ENCODE data around the gene RNF135. TPM values are rescaled to one million over a fixed set of nuclear protein-coding genes. Genes with fewer than 3 reads are reported as not detected.
"Not testable (repeated sequence)": the region's sequence is repeated elsewhere in the genome, so short reads cannot be mapped to it uniquely, and the experiment has no call there.

RNF135 gene, protein sequence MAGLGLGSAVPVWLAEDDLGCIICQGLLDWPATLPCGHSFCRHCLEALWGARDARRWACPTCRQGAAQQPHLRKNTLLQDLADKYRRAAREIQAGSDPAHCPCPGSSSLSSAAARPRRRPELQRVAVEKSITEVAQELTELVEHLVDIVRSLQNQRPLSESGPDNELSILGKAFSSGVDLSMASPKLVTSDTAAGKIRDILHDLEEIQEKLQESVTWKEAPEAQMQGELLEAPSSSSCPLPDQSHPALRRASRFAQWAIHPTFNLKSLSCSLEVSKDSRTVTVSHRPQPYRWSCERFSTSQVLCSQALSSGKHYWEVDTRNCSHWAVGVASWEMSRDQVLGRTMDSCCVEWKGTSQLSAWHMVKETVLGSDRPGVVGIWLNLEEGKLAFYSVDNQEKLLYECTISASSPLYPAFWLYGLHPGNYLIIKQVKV
- polyA plus RNA-seq (2012; ENCODE audit: low read depth, missing spikeins) = 6.9 TPM

DNA sequence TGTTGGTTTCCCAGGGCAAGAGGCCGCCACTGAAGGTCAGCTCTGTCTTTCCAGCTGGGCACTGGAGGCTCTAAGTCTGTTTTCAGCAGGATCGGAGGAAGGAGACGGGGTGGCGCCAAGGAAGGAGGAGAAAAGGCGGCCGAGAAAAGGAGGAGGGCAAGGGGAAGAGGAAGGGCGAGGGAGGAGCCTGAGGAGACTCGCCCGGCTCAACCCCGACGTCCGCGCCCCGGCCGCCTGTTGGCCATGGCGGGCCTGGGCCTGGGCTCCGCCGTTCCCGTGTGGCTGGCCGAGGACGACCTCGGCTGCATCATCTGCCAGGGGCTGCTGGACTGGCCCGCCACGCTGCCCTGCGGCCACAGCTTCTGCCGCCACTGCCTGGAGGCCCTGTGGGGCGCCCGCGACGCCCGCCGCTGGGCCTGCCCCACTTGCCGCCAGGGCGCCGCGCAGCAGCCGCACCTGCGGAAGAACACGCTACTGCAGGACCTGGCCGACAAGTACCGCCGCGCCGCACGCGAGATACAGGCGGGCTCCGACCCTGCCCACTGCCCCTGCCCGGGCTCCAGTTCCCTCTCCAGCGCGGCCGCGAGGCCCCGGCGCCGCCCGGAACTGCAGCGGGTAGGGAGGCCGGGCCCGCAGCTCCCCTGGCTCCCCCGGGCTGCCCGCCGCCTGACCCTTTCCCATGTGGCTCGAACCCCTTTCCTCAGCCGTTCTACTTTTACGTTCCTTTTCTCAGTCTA lies at the start of gene RNF135:
RNF135 (plus strand) TSS at position 209 of the 737 bp plus-strand sequence; CDS start at position 244, 35 bp downstream.
- FAIRE-seq = peak; percentile 89
- TF ChIP-seq TAF1 (IDR thresholded peaks at IDR 0.05; ENCODE audit: low read depth, low read length) = peak; percentile 48; the same call in 1 of the 2 replicates
- TF ChIP-seq POLR2AphosphoS5 (IDR thresholded peaks at IDR 0.05; ENCODE audit: low read depth, low read length) = no peak
- peak; percentile 33; the same call in 1 of the 2 replicates for TF ChIP-seq SPI1 (IDR thresholded peaks at IDR 0.05; ENCODE audit: low read depth, low read length)
- TF ChIP-seq PAX5 (IDR thresholded peaks at IDR 0.05; ENCODE audit: insufficient read depth, low read length, severe bottlenecking) = no peak
- TF ChIP-seq POLR2A (IDR thresholded peaks at IDR 0.05; ENCODE audit: low read depth, low read length) = peak; percentile 55; the same call in 1 of the 2 replicates
- TF ChIP-seq POU2F2 (IDR thresholded peaks at IDR 0.05; ENCODE audit: low read depth, low read length) = 0 out of 2 replicates have a peak, but pooled peaks have one; percentile 11
- DNase-seq (ENCODE audit: insufficient read length, low spot score) = peak; percentile 66

DNA sequence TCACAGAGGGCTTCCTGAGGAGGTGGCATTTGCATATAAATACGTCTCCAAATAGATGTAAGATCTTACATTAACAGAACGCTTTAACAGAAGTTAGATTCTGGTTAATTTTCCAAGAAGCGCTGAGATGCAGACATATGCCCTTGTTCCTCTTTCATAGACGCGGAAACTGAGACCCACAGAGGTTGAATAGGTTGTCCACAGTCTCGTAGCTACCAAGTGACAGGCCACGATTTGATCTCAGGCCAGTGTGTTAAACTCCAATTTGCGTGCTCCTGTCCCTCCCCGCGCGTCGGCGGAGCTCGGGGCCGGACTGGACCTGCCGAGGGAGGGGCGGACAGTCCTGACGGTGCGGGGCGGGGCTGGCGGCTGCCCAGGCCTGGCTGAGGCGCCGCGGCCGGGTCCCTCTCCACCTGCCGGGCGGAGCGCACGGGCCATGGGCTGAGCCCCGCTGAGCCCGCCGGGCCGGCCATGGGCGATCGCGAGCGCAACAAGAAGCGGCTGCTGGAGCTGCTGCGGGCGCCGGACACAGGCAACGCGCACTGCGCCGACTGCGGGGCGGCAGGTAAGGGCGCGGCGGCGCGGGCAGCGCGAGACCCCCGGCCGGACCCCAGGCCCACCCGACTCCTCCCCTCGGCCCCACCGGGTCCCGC lies 49.2 kb upstream of the RNF135 start, which contains the start of gene ADAP2:
ADAP2 (plus strand) TSS at position 402 of the 653 bp plus-strand sequence; CDS start at position 472, 70 bp downstream.
- DNase-seq (ENCODE audit: insufficient read length, low spot score) = peak; percentile 51
- peak; percentile 85 for FAIRE-seq
- TF ChIP-seq POU2F2 (IDR thresholded peaks at IDR 0.05; ENCODE audit: low read depth, low read length) (no peak), SPI1 (IDR thresholded peaks at IDR 0.05; ENCODE audit: low read depth, low read length) (peak; percentile 37)

DNA sequence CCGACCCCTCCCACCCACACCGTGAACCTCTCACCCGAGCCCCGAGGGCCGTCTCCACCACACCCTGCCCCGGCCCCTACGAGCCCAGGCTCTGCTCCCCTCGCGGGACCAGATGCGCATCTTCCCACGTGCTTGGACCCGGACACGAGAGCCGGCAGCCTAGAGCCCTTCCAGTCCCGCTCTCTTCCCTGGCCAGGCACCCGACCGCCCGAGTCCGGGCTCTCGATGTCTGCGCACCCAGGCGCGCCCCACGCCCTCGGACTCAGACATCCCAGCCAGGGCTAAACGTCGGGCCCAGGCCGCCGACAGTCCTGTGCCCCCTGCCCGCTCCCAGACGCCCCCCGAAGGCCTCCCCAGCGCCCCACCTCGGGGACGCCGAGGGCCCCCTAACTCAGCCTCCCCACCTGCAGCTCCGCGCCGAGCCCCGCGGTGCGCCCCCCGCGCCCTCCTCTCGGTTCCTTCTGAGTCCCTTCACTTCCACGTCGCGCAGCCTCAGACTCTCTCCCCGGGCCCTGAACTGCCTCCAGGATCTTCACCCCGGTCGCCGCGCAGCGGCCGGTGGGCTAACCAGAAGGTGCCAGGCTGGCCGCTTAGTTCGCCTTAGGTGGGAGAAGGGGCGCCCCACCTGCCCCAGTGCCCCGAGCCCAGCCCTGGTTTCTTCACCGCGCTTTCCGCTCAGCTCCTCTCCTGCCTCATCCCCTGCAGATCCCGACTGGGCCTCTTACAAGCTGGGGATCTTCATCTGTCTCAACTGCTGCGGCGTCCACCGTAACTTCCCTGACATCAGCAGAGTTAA lies 48.4 kb upstream of the RNF135 start:
- no peak for FAIRE-seq
- TF ChIP-seq POU2F2 (IDR thresholded peaks at IDR 0.05; ENCODE audit: low read depth, low read length) (no peak), SPI1 (IDR thresholded peaks at IDR 0.05; ENCODE audit: low read depth, low read length) (no peak), TAF1 (IDR thresholded peaks at IDR 0.05; ENCODE audit: low read depth, low read length) (no peak), POLR2AphosphoS5 (IDR thresholded peaks at IDR 0.05; ENCODE audit: low read depth, low read length) (no peak), POLR2A (IDR thresholded peaks at IDR 0.05; ENCODE audit: low read depth, low read length) (no peak), PAX5 (IDR thresholded peaks at IDR 0.05; ENCODE audit: insufficient read depth, low read length, severe bottlenecking) (no peak)
- DNase-seq (ENCODE audit: insufficient read length, low spot score) = peak; percentile 50

DNA sequence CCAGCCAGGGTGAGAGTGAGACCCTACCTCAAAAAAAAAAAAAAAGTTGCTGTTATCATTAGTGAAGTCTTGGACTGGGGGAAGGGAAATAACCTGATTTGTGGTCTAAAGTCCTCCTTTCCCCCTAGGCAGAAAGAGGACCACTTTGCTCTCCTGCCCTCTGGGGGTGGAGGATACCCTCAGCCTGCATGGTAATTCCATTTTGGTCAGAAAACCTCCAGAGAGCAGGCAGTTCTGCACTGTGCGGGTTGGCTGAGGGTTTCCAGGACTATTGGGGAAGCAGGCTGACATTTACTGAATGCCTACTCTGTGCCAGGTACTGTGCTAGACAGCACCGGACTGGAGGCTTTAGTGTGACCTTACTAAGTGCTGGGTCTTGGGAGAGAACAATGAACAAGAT lies 46.5 kb upstream of the RNF135 start:
- TF ChIP-seq SPI1 (IDR thresholded peaks at IDR 0.05; ENCODE audit: low read depth, low read length) = no peak
- no peak for TF ChIP-seq TAF1 (IDR thresholded peaks at IDR 0.05; ENCODE audit: low read depth, low read length)
- TF ChIP-seq POU2F2 (IDR thresholded peaks at IDR 0.05; ENCODE audit: low read depth, low read length) = no peak
- no peak for TF ChIP-seq POLR2AphosphoS5 (IDR thresholded peaks at IDR 0.05; ENCODE audit: low read depth, low read length)
- no peak for TF ChIP-seq PAX5 (IDR thresholded peaks at IDR 0.05; ENCODE audit: insufficient read depth, low read length, severe bottlenecking)
- TF ChIP-seq POLR2A (IDR thresholded peaks at IDR 0.05; ENCODE audit: low read depth, low read length) = no peak
- FAIRE-seq (no peak), DNase-seq (ENCODE audit: insufficient read length, low spot score) (no peak)

- DNase-seq (ENCODE audit: insufficient read length, low spot score) (no peak), FAIRE-seq (peak; percentile 55)
- TF ChIP-seq TAF1 (IDR thresholded peaks at IDR 0.05; ENCODE audit: low read depth, low read length) (no peak), SPI1 (IDR thresholded peaks at IDR 0.05; ENCODE audit: low read depth, low read length) (peak; percentile 41)
Observed at GRCh38 chr17:30926516-30926915, 44.3 kb upstream of the RNF135 start.

GRCh38 chr17:30927756-30928155 lies 43.1 kb upstream of the RNF135 start:
- TF ChIP-seq PAX5 (IDR thresholded peaks at IDR 0.05; ENCODE audit: insufficient read depth, low read length, severe bottlenecking) (no peak), SPI1 (IDR thresholded peaks at IDR 0.05; ENCODE audit: low read depth, low read length) (no peak), POU2F2 (IDR thresholded peaks at IDR 0.05; ENCODE audit: low read depth, low read length) (no peak), TAF1 (IDR thresholded peaks at IDR 0.05; ENCODE audit: low read depth, low read length) (no peak), POLR2AphosphoS5 (IDR thresholded peaks at IDR 0.05; ENCODE audit: low read depth, low read length) (no peak), POLR2A (IDR thresholded peaks at IDR 0.05; ENCODE audit: low read depth, low read length) (no peak)
- no peak for FAIRE-seq
- DNase-seq (ENCODE audit: insufficient read length, low spot score) = no peak

- no peak for FAIRE-seq
- DNase-seq (ENCODE audit: insufficient read length, low spot score) = no peak
- no peak for TF ChIP-seq POU2F2 (IDR thresholded peaks at IDR 0.05; ENCODE audit: low read depth, low read length)
Observed at GRCh38 chr17:30928584-30928983, 42.3 kb upstream of the RNF135 start.

- FAIRE-seq (peak; percentile 26), DNase-seq (ENCODE audit: insufficient read length, low spot score) (no peak)
- TF ChIP-seq POU2F2 (IDR thresholded peaks at IDR 0.05; ENCODE audit: low read depth, low read length) (no peak), POLR2AphosphoS5 (IDR thresholded peaks at IDR 0.05; ENCODE audit: low read depth, low read length) (no peak), TAF1 (IDR thresholded peaks at IDR 0.05; ENCODE audit: low read depth, low read length) (no peak), PAX5 (IDR thresholded peaks at IDR 0.05; ENCODE audit: insufficient read depth, low read length, severe bottlenecking) (no peak)
Observed at GRCh38 chr17:30929081-30929633, 41.7 kb upstream of the RNF135 start.

GRCh38 chr17:30929861-30930260 lies 41.0 kb upstream of the RNF135 start:
- not testable (repeated sequence) for DNase-seq (ENCODE audit: insufficient read length, low spot score); FAIRE-seq

Data from GM12891 (cell line).